GM18867 (cell line): ENCODE measurements around the gene UBE2V1.
"Not testable (repeated sequence)": the region's sequence is repeated elsewhere in the genome, so short reads cannot be mapped to it uniquely, and the experiment has no call there.

Experiments
- ATAC-seq: cut with Tn5 transposase; IDR thresholded peaks from one replicate; pipeline ENCODE4 v1.9.1; 2021; ENCODE audit warnings: mild to moderate bottlenecking, moderate library complexity; ENCODE audit not compliant: unreplicated experiment

UBE2V1 gene

GRCh38 chr20:50066161-50066834, 46.7 kb downstream of the UBE2V1 start:
- ATAC-seq = no peak

- ATAC-seq = no peak
These were observed 47.7 kb downstream of the UBE2V1 start for GRCh38 chr20:50065325-50065615.

- not testable (repeated sequence) for ATAC-seq
These were observed 49.2 kb downstream of the UBE2V1 start for GRCh38 chr20:50063763-50064162.

- no peak for ATAC-seq
These were observed 50.7 kb downstream of the UBE2V1 start for GRCh38 chr20:50062006-50062838.

- ATAC-seq = no peak
These were observed 51.6 kb downstream of the UBE2V1 start for GRCh38 chr20:50061151-50062005.

GRCh38 chr20:50058662-50059402, 54.1 kb downstream of the UBE2V1 start:
- ATAC-seq = no peak

- ATAC-seq = no peak
These were observed 55.3 kb downstream of the UBE2V1 start for GRCh38 chr20:50057714-50058053.

GRCh38 chr20:50056951-50057713, 55.8 kb downstream of the UBE2V1 start:
- ATAC-seq = no peak

- ATAC-seq = no peak
These were observed 56.5 kb downstream of the UBE2V1 start for GRCh38 chr20:50056408-50056926.

GRCh38 chr20:50055524-50056083, 57.3 kb downstream of the UBE2V1 start:
- no peak for ATAC-seq

- no peak for ATAC-seq
These were observed 58.1 kb downstream of the UBE2V1 start for GRCh38 chr20:50054626-50055511.

GRCh38 chr20:50054231-50054547, 58.8 kb downstream of the UBE2V1 start:
- no peak for ATAC-seq

- no peak for ATAC-seq
These were observed 59.4 kb downstream of the UBE2V1 start for GRCh38 chr20:50053362-50054230.

GRCh38 chr20:50052550-50053361, 60.2 kb downstream of the UBE2V1 start:
- ATAC-seq = no peak

- ATAC-seq = no peak
These were observed 62.2 kb downstream of the UBE2V1 start for GRCh38 chr20:50050660-50051308.

- no peak for ATAC-seq
These were observed 62.7 kb downstream of the UBE2V1 start for GRCh38 chr20:50050214-50050613.
